ENCODE results near the gene PRKN.

PRKN gene

DNA sequence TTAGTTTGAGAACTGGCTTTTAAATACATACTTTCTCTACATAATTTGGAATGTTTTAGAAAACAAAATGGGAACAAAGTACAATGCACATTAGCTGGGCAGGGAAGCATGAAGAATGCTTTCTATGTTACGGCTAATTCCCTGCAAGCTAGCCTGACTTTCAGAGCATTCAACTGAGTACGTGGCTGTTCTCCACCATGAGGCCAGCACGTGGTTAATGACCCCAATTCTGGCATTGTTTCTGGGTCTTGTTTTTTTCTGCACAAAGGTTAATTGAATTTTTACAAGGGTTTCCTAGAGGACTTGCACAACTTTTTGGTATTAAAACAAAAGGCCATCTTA is 1245.1 kb downstream of the PRKN start:
- no peak overlapping the region for H3K9ac ChIP-seq (ENCODE audit: low read depth, low read length)
- no peaks in the 10 kb centered on the region for H3K79me2 ChIP-seq (ENCODE audit: insufficient read depth, low read length)
- H3K27me3 ChIP-seq (ENCODE audit: insufficient read depth, low read length, poor library complexity), result no peaks in the 10 kb centered on the region
- DNase-seq (no peak), ATAC-seq (ENCODE audit: insufficient read depth, low read depth) (no peak)
- TF ChIP-seq, protein P1, sequence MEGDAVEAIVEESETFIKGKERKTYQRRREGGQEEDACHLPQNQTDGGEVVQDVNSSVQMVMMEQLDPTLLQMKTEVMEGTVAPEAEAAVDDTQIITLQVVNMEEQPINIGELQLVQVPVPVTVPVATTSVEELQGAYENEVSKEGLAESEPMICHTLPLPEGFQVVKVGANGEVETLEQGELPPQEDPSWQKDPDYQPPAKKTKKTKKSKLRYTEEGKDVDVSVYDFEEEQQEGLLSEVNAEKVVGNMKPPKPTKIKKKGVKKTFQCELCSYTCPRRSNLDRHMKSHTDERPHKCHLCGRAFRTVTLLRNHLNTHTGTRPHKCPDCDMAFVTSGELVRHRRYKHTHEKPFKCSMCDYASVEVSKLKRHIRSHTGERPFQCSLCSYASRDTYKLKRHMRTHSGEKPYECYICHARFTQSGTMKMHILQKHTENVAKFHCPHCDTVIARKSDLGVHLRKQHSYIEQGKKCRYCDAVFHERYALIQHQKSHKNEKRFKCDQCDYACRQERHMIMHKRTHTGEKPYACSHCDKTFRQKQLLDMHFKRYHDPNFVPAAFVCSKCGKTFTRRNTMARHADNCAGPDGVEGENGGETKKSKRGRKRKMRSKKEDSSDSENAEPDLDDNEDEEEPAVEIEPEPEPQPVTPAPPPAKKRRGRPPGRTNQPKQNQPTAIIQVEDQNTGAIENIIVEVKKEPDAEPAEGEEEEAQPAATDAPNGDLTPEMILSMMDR (IDR thresholded peaks at IDR 0.05; ENCODE audit: borderline replicate concordance, extremely low read depth, low read length, poor library complexity, severe bottlenecking), result no peak
- no peak for TF ChIP-seq EZH2 (IDR thresholded peaks at IDR 0.05; ENCODE audit: borderline replicate concordance, low read depth, low read length, severe bottlenecking)
- H3K4me1 ChIP-seq (ENCODE audit: insufficient read depth, low read length), result no peaks in the 10 kb centered on the region
- no peaks in the 10 kb centered on the region for H3K36me3 ChIP-seq (ENCODE audit: insufficient read depth, low read length)
- no peak overlapping the region for H3K4me3 ChIP-seq (ENCODE audit: low read depth in 1 of 2, low read length in 2 of 2)
- no peak overlapping the region for H3K27ac ChIP-seq (ENCODE audit: low read length)
- H3K9me3 ChIP-seq (ENCODE audit: insufficient read depth, low read length, severe bottlenecking), result no peaks in the 10 kb centered on the region
- H3K4me2 ChIP-seq (ENCODE audit: insufficient read depth, low read length), result no peak overlapping the region
- H4K20me1 ChIP-seq (ENCODE audit: insufficient read depth, low read length), result no peaks in the 10 kb centered on the region
- H2AFZ ChIP-seq (ENCODE audit: low read depth, low read length), result no peak overlapping the region

DNA sequence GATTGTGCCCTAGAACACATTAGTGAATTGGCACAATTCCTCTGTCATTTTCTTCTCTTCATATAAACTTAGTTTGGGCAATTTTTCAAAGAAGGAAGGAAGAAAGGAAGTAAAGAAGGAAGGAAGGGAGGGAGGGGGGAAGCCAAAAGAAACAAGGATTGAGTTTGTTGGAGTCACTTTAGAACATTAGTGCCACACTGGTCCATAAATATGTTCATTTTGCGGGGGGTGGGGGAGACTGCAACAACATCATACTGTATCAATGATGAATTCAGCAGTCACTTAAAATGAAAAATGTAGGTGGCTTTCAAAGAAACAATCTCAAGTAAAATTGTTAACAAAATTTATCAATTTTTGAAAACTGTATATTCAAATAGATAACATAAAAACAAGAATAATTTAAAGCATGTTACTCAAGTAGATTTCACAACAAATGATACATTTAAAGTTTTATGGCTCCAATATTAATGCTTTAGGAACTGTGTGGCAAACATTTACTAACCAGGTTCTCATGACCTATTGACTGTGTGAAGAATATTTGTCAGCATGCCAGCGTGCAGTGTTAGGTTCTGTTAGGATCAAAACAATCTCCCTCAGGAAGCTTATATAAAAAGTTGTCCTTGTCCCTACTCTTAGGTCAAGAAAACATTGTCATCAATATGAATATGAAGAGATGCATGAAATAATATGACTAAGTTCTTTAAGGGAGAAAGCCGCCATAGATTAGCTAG is 1245.6 kb downstream of the PRKN start:
- H3K9ac ChIP-seq (ENCODE audit: low read depth, low read length), result no peak overlapping the region
- H3K27ac ChIP-seq (ENCODE audit: low read length), result no peak overlapping the region
- H4K20me1 ChIP-seq (ENCODE audit: insufficient read depth, low read length), result no peaks in the 10 kb centered on the region
- no peaks in the 10 kb centered on the region for H3K79me2 ChIP-seq (ENCODE audit: insufficient read depth, low read length)
- no peaks in the 10 kb centered on the region for H3K36me3 ChIP-seq (ENCODE audit: insufficient read depth, low read length)
- H3K4me1 ChIP-seq (ENCODE audit: insufficient read depth, low read length), result no peaks in the 10 kb centered on the region
- H3K4me2 ChIP-seq (ENCODE audit: insufficient read depth, low read length), result no peak overlapping the region
- no peaks in the 10 kb centered on the region for H3K9me3 ChIP-seq (ENCODE audit: insufficient read depth, low read length, severe bottlenecking)
- ATAC-seq (ENCODE audit: insufficient read depth, low read depth) (no peak), DNase-seq (no peak)
- TF ChIP-seq, protein P1 (IDR thresholded peaks at IDR 0.05; ENCODE audit: borderline replicate concordance, extremely low read depth, low read length, poor library complexity, severe bottlenecking), result no peak
- no peak for TF ChIP-seq EZH2 (IDR thresholded peaks at IDR 0.05; ENCODE audit: borderline replicate concordance, low read depth, low read length, severe bottlenecking)
- no peak overlapping the region for H3K4me3 ChIP-seq (ENCODE audit: low read depth in 1 of 2, low read length in 2 of 2)
- no peaks in the 10 kb centered on the region for H3K27me3 ChIP-seq (ENCODE audit: insufficient read depth, low read length, poor library complexity)
- H2AFZ ChIP-seq (ENCODE audit: low read depth, low read length), result no peak overlapping the region

DNA sequence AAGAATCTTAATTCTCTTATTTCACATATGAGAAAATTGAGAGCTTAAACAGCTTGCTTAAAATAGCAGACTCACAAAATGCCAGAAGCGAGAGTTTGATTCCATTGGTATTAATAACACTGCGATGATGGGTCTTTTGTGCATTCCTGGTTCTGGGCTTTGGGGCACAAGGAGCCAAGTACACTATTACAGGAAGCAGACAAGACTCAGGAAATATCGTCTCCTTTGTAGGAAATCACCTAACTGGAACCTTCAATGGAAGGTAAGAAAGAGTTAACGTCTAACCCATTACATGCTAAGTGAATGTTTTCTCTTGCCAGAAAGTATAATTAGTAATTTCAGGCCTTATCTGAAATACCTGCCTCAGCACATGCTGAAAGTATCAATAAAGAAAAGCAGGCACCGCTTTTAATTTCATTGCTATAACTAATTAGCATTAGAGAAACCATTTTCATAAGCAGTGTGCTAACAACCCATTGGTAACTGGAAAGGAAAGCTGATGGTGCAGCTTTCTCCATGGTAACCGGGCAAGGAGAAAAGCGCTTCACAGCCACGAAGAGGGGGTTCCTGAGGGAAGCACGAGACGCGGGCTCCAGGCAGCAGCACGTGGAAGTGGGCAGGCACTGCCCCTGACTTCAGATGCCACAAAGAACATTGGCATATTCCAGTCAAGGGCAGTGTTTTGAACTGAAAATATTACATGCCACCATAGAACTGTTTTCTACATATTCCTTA is 1247.0 kb downstream of the PRKN start:
- Histone ChIP-seq H3K9me3 (ENCODE audit: insufficient read depth, low read length, severe bottlenecking) (no peaks in the 10 kb centered on the region), H2AFZ (ENCODE audit: low read depth, low read length) (no peak overlapping the region), H3K27ac (ENCODE audit: low read length) (no peak overlapping the region), H3K79me2 (ENCODE audit: insufficient read depth, low read length) (no peaks in the 10 kb centered on the region), H3K4me2 (ENCODE audit: insufficient read depth, low read length) (no peak overlapping the region), H4K20me1 (ENCODE audit: insufficient read depth, low read length) (no peaks in the 10 kb centered on the region), H3K4me3 (ENCODE audit: low read depth in 1 of 2, low read length in 2 of 2) (no peak overlapping the region), H3K9ac (ENCODE audit: low read depth, low read length) (no peak overlapping the region), H3K36me3 (ENCODE audit: insufficient read depth, low read length) (no peaks in the 10 kb centered on the region), H3K27me3 (ENCODE audit: insufficient read depth, low read length, poor library complexity) (no peaks in the 10 kb centered on the region), H3K4me1 (ENCODE audit: insufficient read depth, low read length) (no peaks in the 10 kb centered on the region)
- DNase-seq (no peak), ATAC-seq (ENCODE audit: insufficient read depth, low read depth) (no peak)
- TF ChIP-seq, protein P1 (IDR thresholded peaks at IDR 0.05; ENCODE audit: borderline replicate concordance, extremely low read depth, low read length, poor library complexity, severe bottlenecking), result no peak

All from DND-41 (cell line).